Duodenal mucosa (tissue), 2 donors: Measurements from ENCODE around the gene DCAF8.

ENCODE experiments used
- H3K27ac ChIP-seq: one replicate; pipeline ENCODE4 v1.7.0; 2013; ENCODE audit warnings: low read depth, low read length
- H3K27me3 ChIP-seq, 2 donors: one replicate each; pipeline ENCODE4 v1.7.0; 2013; ENCODE audit warnings: low read length in 2 of 2, control low read depth in 1 of 2; ENCODE audit not compliant: insufficient read depth in 2 of 2, control insufficient read depth in 1 of 2
- H3K36me3 ChIP-seq, 2 donors: one replicate each; pipeline ENCODE4 v1.7.0; 2013; ENCODE audit warnings: low read length in 2 of 2, control low read depth in 1 of 2; ENCODE audit not compliant: insufficient read depth in 2 of 2, control insufficient read depth in 1 of 2
- H3K4me1 ChIP-seq, 2 donors: one replicate each; pipeline ENCODE4 v1.7.0; 2013; ENCODE audit warnings: low read length in 2 of 2, control low read depth in 1 of 2; ENCODE audit not compliant: insufficient read depth in 2 of 2, control insufficient read depth in 1 of 2
- H3K4me3 ChIP-seq, 2 donors: one replicate each; pipeline ENCODE4 v1.7.0; 2013; ENCODE audit warnings: low read length in 2 of 2, low read depth in 1 of 2
- H3K9ac ChIP-seq, 2 donors: one replicate each; pipeline ENCODE4 v1.7.0; 2013; ENCODE audit warnings: low read length in 2 of 2, low read depth in 1 of 2
- H3K9me3 ChIP-seq, 2 donors: one replicate each; pipeline ENCODE4 v1.7.0; 2013; ENCODE audit warnings: low read length in 2 of 2, control low read depth in 1 of 2; ENCODE audit not compliant: control insufficient read depth in 1 of 2

DCAF8 gene

GRCh38 chr1:160219062-160219929, 43.1 kb downstream of the DCAF8 start:
- Histone ChIP-seq H3K9ac (no peak overlapping the region), H3K27me3 (no peaks in the 10 kb centered on the region), H3K27ac (no peak overlapping the region), H3K4me3 (no peak overlapping the region), H3K4me1 (peaks cover 12 to 16% of the 10 kb centered on the region in 2 donors), H3K9me3 (no peaks in the 10 kb centered on the region), H3K36me3 (peaks cover 59 to 96% of the 10 kb centered on the region in 2 donors)

GRCh38 chr1:160217481-160218051, 44.8 kb downstream of the DCAF8 start:
- no peak overlapping the region for H3K27ac ChIP-seq
- H3K27me3 ChIP-seq = no peaks in the 10 kb centered on the region
- no peak overlapping the region for H3K9ac ChIP-seq
- H3K36me3 ChIP-seq = peaks cover 51 to 95% of the 10 kb centered on the region in 2 donors
- H3K4me1 ChIP-seq = peaks cover 12 to 16% of the 10 kb centered on the region in 2 donors
- no peaks in the 10 kb centered on the region for H3K9me3 ChIP-seq
- no peak overlapping the region for H3K4me3 ChIP-seq

DNA sequence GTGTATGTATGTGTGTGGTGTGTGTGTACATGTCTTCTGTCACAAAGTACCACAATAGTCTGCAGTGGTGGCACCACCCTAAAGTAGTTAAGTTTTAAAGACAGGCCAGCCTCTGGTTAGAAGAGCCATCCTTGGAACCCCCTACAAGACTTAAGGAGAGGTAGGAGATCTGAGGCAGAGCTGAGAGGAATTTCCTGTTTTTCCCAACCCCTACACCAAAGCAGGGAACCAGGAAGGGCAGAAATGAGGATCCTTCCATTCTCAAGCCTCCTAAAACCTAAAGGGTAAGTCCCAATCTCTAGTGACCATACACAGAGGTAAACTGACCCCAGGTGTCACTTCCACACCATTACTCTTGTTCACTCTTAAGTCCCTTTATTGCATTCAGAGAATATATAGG, 46.0 kb downstream of the DCAF8 start:
- H3K27ac ChIP-seq = no peak overlapping the region

DNA sequence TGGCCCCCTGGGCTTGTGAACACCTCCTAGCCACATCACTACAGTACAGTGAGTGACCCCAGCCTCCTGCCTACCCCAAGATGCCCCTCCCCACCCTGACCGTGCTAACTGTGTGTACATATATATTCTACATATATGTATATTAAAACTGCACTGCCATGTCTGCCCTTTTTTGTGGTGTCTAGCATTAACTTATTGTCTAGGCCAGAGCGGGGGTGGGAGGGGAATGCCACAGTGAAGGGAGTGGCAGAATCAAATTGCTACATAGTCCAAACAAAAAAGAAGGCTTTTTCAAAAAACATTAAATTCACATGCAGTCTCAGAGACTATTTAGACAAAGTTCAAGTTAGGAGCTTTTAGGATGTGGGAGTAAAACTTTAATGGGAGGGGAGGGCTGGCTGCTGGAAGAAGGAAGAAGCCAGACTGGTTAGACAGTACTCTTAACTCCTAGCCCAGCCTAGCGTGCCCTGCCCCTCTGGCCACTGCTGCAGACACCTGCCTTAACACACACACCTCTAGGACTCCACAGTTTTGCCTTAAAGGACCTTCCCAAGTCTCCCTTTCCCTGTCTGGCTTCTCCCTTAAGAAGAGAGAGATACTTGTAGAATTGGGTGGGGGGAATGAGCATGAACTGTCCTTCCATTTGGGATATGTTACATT, 47.7 kb downstream of the DCAF8 start:
- H3K4me1 ChIP-seq = peaks cover 12 to 16% of the 10 kb centered on the region in 2 donors
- peaks cover 33 to 88% of the 10 kb centered on the region in 2 donors for H3K36me3 ChIP-seq
- no peak overlapping the region for H3K4me3 ChIP-seq
- no peak overlapping the region for H3K9ac ChIP-seq
- no peaks in the 10 kb centered on the region for H3K27me3 ChIP-seq
- no peaks in the 10 kb centered on the region for H3K9me3 ChIP-seq
- no peak overlapping the region for H3K27ac ChIP-seq

More for the DNA sequence above, 46.0 kb downstream of the DCAF8 start:
- Histone ChIP-seq H3K9me3 (no peaks in the 10 kb centered on the region), H3K27me3 (no peaks in the 10 kb centered on the region), H3K9ac (no peak overlapping the region), H3K4me3 (no peak overlapping the region), H3K4me1 (peaks cover 12 to 16% of the 10 kb centered on the region in 2 donors), H3K36me3 (peaks cover 43 to 94% of the 10 kb centered on the region in 2 donors)

- Histone ChIP-seq H3K36me3 (peaks cover 24 to 69% of the 10 kb centered on the region in 2 donors), H3K4me1 (peaks cover 5 to 15% of the 10 kb centered on the region in 2 donors)
These were observed 51.1 kb downstream of the DCAF8 start for GRCh38 chr1:160211046-160211790.

DNA sequence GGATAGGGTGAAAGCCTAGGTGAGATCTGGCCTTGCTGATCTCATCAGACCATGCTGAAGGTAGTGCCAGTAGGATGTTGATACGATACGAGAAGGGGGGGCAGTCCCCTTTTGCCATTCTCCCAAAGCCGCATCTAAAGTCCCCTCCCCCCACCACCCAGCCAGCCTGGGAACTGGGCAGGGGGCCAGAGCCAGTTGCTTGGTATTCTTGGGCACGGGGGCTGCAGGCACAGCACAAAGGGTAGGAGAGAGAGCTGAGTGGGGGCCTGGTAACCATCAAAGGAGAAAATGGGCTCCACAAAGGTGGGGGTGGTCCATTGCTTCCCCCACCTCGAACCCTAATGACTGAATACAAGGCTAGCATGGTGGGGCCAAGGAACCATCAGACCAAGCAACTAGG, 51.8 kb downstream of the DCAF8 start:
- Histone ChIP-seq H3K4me3 (no peak overlapping the region), H3K9ac (no peak overlapping the region), H3K27ac (no peak overlapping the region), H3K9me3 (no peaks in the 10 kb centered on the region), H3K27me3 (no peaks in the 10 kb centered on the region), H3K4me1 (peaks cover 8 to 20% of the 10 kb centered on the region in 2 donors), H3K36me3 (peaks cover 18 to 62% of the 10 kb centered on the region in 2 donors)

More at GRCh38 chr1:160211046-160211790, 51.1 kb downstream of the DCAF8 start:
- Histone ChIP-seq H3K27me3 (no peaks in the 10 kb centered on the region), H3K4me3 (no peak overlapping the region), H3K9me3 (no peaks in the 10 kb centered on the region), H3K27ac (no peak overlapping the region), H3K9ac (no peak overlapping the region)

- Histone ChIP-seq H3K4me1 (peaks cover 13 to 26% of the 10 kb centered on the region in 2 donors), H3K9ac (no peak overlapping the region), H3K9me3 (no peaks in the 10 kb centered on the region), H3K36me3 (peaks cover 9 to 52% of the 10 kb centered on the region in 2 donors), H3K27me3 (no peaks in the 10 kb centered on the region), H3K4me3 (no peak overlapping the region), H3K27ac (no peak overlapping the region)
These were observed 52.9 kb downstream of the DCAF8 start for GRCh38 chr1:160209321-160210046.

GRCh38 chr1:160208557-160209320, 53.6 kb downstream of the DCAF8 start:
- no peak overlapping the region for H3K9ac ChIP-seq
- H3K27me3 ChIP-seq = no peaks in the 10 kb centered on the region
- H3K4me1 ChIP-seq = peaks cover 18 to 28% of the 10 kb centered on the region in 2 donors
- no peak overlapping the region for H3K27ac ChIP-seq
- H3K9me3 ChIP-seq = no peaks in the 10 kb centered on the region
- peaks cover 9 to 44% of the 10 kb centered on the region in 2 donors for H3K36me3 ChIP-seq
- no peak overlapping the region for H3K4me3 ChIP-seq
